ENCODE data around the gene TEDDM1. TPM values are rescaled to one million over a fixed set of nuclear protein-coding genes. Genes with fewer than 3 reads are reported as not detected.

The TEDDM1 gene
- total and polyA plus RNA-seq, 8 donors, result 0.07 to 0.25 (median 0.18) TPM; not detected in 2

GRCh38 chr1:182391028-182391361, 9.5 kb downstream of the TEDDM1 start:
- peaks cover 0 to 71% of the 10 kb centered on the region in 2 donors for H3K4me1 ChIP-seq
- intact Hi-C loops (cut with DNase I), result loop anchor here in 1 of 2 donors (10.0 kb wide), 1 partner anchor 246 kb away; no protein-coding TSS in a partner anchor
- DNase-seq (no peak), ATAC-seq (peak; percentile 1)
- no peaks in the 10 kb centered on the region for H3K9me3 ChIP-seq
- H3K36me3 ChIP-seq, result peaks cover 2 to 43% of the 10 kb centered on the region in 2 donors
- TF ChIP-seq, protein P1, sequence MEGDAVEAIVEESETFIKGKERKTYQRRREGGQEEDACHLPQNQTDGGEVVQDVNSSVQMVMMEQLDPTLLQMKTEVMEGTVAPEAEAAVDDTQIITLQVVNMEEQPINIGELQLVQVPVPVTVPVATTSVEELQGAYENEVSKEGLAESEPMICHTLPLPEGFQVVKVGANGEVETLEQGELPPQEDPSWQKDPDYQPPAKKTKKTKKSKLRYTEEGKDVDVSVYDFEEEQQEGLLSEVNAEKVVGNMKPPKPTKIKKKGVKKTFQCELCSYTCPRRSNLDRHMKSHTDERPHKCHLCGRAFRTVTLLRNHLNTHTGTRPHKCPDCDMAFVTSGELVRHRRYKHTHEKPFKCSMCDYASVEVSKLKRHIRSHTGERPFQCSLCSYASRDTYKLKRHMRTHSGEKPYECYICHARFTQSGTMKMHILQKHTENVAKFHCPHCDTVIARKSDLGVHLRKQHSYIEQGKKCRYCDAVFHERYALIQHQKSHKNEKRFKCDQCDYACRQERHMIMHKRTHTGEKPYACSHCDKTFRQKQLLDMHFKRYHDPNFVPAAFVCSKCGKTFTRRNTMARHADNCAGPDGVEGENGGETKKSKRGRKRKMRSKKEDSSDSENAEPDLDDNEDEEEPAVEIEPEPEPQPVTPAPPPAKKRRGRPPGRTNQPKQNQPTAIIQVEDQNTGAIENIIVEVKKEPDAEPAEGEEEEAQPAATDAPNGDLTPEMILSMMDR (IDR thresholded peaks at IDR 0.05), result no peak
- H3K27me3 ChIP-seq, result no peaks in the 10 kb centered on the region
- H3K27ac ChIP-seq, result peak overlapping the region; percentile 99
- peak overlapping the region; percentile 70 to 95 for H3K4me3 ChIP-seq

- DNase-seq (no peak), ATAC-seq (no peak)
- TF ChIP-seq, protein P1 (IDR thresholded peaks at IDR 0.05), result no peak
- no peaks in the 10 kb centered on the region for H3K27me3 ChIP-seq
- H3K4me1 ChIP-seq, result peaks cover 0 to 64% of the 10 kb centered on the region in 2 donors
- H3K36me3 ChIP-seq, result peaks cover 6 to 57% of the 10 kb centered on the region in 2 donors
- intact Hi-C loops (cut with DNase I), result loop anchor here in 1 of 2 donors (10.0 kb wide), 1 partner anchor 245 kb away; no protein-coding TSS in a partner anchor
- H3K9me3 ChIP-seq, result no peaks in the 10 kb centered on the region
- H3K4me3 ChIP-seq, result peak overlapping the region; percentile 70 to 95
- peak overlapping the region; percentile 99 for H3K27ac ChIP-seq
Measured at GRCh38 chr1:182389619-182390047, 10.8 kb downstream of the TEDDM1 start.

GRCh38 chr1:182388392-182389134, 11.9 kb downstream of the TEDDM1 start:
- no peak for ATAC-seq
- Histone ChIP-seq H3K27ac (peak overlapping the region; percentile 99), H3K4me3 (peak overlapping the region; percentile 70 to 95), H3K27me3 (no peaks in the 10 kb centered on the region), H3K9me3 (no peaks in the 10 kb centered on the region), H3K4me1 (peaks cover 0 to 57% of the 10 kb centered on the region in 2 donors), H3K36me3 (peaks cover 6 to 68% of the 10 kb centered on the region in 2 donors)
- intact Hi-C loops (cut with DNase I), result no loop called here
- TF ChIP-seq, protein P1 (IDR thresholded peaks at IDR 0.05), result no peak
- no peak for DNase-seq

GRCh38 chr1:182387566-182387965, 12.9 kb downstream of the TEDDM1 start:
- ATAC-seq, result no peak
- intact Hi-C loops (cut with DNase I), result no loop called here
- H3K36me3 ChIP-seq, result peaks cover 6 to 78% of the 10 kb centered on the region in 2 donors
- H3K27ac ChIP-seq, result no peak overlapping the region
- H3K27me3 ChIP-seq, result no peaks in the 10 kb centered on the region
- H3K9me3 ChIP-seq, result no peaks in the 10 kb centered on the region
- DNase-seq, result no peak
- H3K4me1 ChIP-seq, result peaks cover 0 to 47% of the 10 kb centered on the region in 2 donors
- peak overlapping the region in 1 of 2 donors; percentile 95 for H3K4me3 ChIP-seq
- TF ChIP-seq, protein P1 (IDR thresholded peaks at IDR 0.05), result no peak

- Histone ChIP-seq H3K36me3 (peaks cover 6 to 84% of the 10 kb centered on the region in 2 donors), H3K4me3 (peak overlapping the region in 1 of 2 donors; percentile 95), H3K4me1 (peaks cover 0 to 43% of the 10 kb centered on the region in 2 donors), H3K27me3 (no peaks in the 10 kb centered on the region), H3K9me3 (no peaks in the 10 kb centered on the region), H3K27ac (no peak overlapping the region)
- ATAC-seq (no peak), DNase-seq (no peak)
- intact Hi-C loops (cut with DNase I), result no loop called here
- TF ChIP-seq, protein P1 (IDR thresholded peaks at IDR 0.05), result no peak
Measured at GRCh38 chr1:182386980-182387379, 13.5 kb downstream of the TEDDM1 start.
